Endothelial cell of hepatic sinusoid (primary cell): Measurements from ENCODE around the gene KLHL33.

Source experiments
- in situ Hi-C: cut with HindIII; loops from 2 replicates; pipeline ENCODE4 v1.10.0; 2017; ENCODE audit warnings: low sequenced_read_pairs

Gene KLHL33

GRCh38 chr14:20376071-20376588, 59.8 kb downstream of the KLHL33 start:
- in situ Hi-C loops: no loop called here
